ENCODE results near the gene FAM98B. TPM values are rescaled to one million over a fixed set of nuclear protein-coding genes. Genes with fewer than 3 reads are reported as not detected.
A peak's percentile ranks its signal among the peaks of the same experiment; 100 is the strongest.

FAM98B gene
- total RNA-seq, 6 experiments from 2014 or later: 30.8 to 44.9 (median 40.1) TPM

GRCh38 chr15:38441130-38441519 is 12.8 kb upstream of the FAM98B start:
- no peaks in the 10 kb centered on the region for H3K9me3 Mint-ChIP-seq
- H3K4me3 Mint-ChIP-seq: no peak overlapping the region
- peaks cover 28% of the 10 kb centered on the region for H3K27me3 Mint-ChIP-seq (ENCODE audit: insufficient read depth)
- no peak for DNase-seq
- no peaks in the 10 kb centered on the region for H3K4me1 Mint-ChIP-seq (ENCODE audit: low read depth)
- no peaks in the 10 kb centered on the region for H3K36me3 Mint-ChIP-seq (ENCODE audit: low read depth)
- TF ChIP-seq, protein P1, sequence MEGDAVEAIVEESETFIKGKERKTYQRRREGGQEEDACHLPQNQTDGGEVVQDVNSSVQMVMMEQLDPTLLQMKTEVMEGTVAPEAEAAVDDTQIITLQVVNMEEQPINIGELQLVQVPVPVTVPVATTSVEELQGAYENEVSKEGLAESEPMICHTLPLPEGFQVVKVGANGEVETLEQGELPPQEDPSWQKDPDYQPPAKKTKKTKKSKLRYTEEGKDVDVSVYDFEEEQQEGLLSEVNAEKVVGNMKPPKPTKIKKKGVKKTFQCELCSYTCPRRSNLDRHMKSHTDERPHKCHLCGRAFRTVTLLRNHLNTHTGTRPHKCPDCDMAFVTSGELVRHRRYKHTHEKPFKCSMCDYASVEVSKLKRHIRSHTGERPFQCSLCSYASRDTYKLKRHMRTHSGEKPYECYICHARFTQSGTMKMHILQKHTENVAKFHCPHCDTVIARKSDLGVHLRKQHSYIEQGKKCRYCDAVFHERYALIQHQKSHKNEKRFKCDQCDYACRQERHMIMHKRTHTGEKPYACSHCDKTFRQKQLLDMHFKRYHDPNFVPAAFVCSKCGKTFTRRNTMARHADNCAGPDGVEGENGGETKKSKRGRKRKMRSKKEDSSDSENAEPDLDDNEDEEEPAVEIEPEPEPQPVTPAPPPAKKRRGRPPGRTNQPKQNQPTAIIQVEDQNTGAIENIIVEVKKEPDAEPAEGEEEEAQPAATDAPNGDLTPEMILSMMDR (IDR thresholded peaks at IDR 0.05): no peak
- no peak overlapping the region for H3K27ac Mint-ChIP-seq

- no peak for DNase-seq
- no peaks in the 10 kb centered on the region for H3K36me3 Mint-ChIP-seq (ENCODE audit: low read depth)
- TF ChIP-seq, protein P1 (IDR thresholded peaks at IDR 0.05): no peak
- H3K27me3 Mint-ChIP-seq (ENCODE audit: insufficient read depth): peaks cover 4% of the 10 kb centered on the region
- peak overlapping the region; percentile 93 for H3K27ac Mint-ChIP-seq
- H3K9me3 Mint-ChIP-seq: no peaks in the 10 kb centered on the region
- peak overlapping the region; percentile 89 for H3K4me3 Mint-ChIP-seq
- H3K4me1 Mint-ChIP-seq (ENCODE audit: low read depth): peaks cover 25% of the 10 kb centered on the region
Observed at GRCh38 chr15:38454696-38455090, 766 bp downstream of the FAM98B start.

- Mint-ChIP-seq H3K27ac (peak overlapping the region; percentile 93), H3K4me3 (peak overlapping the region; percentile 89), H3K9me3 (no peaks in the 10 kb centered on the region), H3K27me3 (ENCODE audit: insufficient read depth) (no peaks in the 10 kb centered on the region; the same call in 1 of the 2 replicates), H3K36me3 (ENCODE audit: low read depth) (no peaks in the 10 kb centered on the region), H3K4me1 (ENCODE audit: low read depth) (peaks cover 29% of the 10 kb centered on the region)
- peak; percentile 12 for DNase-seq
- TF ChIP-seq, protein P1 (IDR thresholded peaks at IDR 0.05): no peak
Observed at GRCh38 chr15:38455092-38455491, 1.2 kb downstream of the FAM98B start.

DNA sequence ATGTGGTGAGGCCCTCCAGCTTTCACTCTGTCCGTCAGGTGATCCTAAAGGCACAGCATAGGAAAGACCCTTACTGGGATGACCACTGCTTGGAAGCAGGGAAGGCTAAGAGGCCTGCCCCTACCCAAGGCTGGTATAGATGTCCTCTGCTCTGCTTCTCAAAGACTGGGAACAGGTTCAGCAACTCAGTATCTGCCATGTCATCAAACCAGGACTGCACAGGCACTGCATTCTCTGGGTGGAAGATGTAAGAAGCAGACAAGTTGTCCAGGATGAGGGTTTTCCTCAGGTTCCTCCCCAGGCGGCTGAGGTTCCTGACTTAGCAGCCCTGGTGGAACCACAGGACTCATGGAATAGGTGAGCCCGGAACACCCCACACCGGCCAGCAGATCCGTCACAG is 4.7 kb downstream of the FAM98B start:
- Mint-ChIP-seq H3K9me3 (no peaks in the 10 kb centered on the region), H3K27me3 (ENCODE audit: insufficient read depth) (no peaks in the 10 kb centered on the region; the same call in 1 of the 2 replicates), H3K4me3 (no peak overlapping the region), H3K4me1 (ENCODE audit: low read depth) (peaks cover 44% of the 10 kb centered on the region), H3K27ac (no peak overlapping the region), H3K36me3 (ENCODE audit: low read depth) (no peaks in the 10 kb centered on the region)
- DNase-seq: no peak
- TF ChIP-seq, protein P1 (IDR thresholded peaks at IDR 0.05): no peak

- no peak for DNase-seq
- no peaks in the 10 kb centered on the region; the same call in 1 of the 2 replicates for H3K27me3 Mint-ChIP-seq (ENCODE audit: insufficient read depth)
- H3K4me3 Mint-ChIP-seq: no peak overlapping the region
- H3K4me1 Mint-ChIP-seq (ENCODE audit: low read depth): peaks cover 44% of the 10 kb centered on the region
- H3K27ac Mint-ChIP-seq: no peak overlapping the region
- no peaks in the 10 kb centered on the region for H3K36me3 Mint-ChIP-seq (ENCODE audit: low read depth)
- TF ChIP-seq, protein P1 (IDR thresholded peaks at IDR 0.05): no peak
- H3K9me3 Mint-ChIP-seq: no peaks in the 10 kb centered on the region
Observed at GRCh38 chr15:38459480-38459879, 5.6 kb downstream of the FAM98B start.

- no peaks in the 10 kb centered on the region for H3K36me3 Mint-ChIP-seq (ENCODE audit: low read depth)
- TF ChIP-seq, protein P1 (IDR thresholded peaks at IDR 0.05): no peak
- no peak overlapping the region for H3K27ac Mint-ChIP-seq
- H3K9me3 Mint-ChIP-seq: no peaks in the 10 kb centered on the region
- H3K27me3 Mint-ChIP-seq (ENCODE audit: insufficient read depth): no peaks in the 10 kb centered on the region
- H3K4me3 Mint-ChIP-seq: no peak overlapping the region
- DNase-seq: no peak
- peaks cover 38% of the 10 kb centered on the region for H3K4me1 Mint-ChIP-seq (ENCODE audit: low read depth)
Observed at GRCh38 chr15:38460543-38460942, 6.6 kb downstream of the FAM98B start.

All from HFFc6 (cell line).